DMS 273 treated with DMSO at 0.1 percent for 48 hours (cell line): Measurements from ENCODE around the gene HSD17B4.
"Not testable (repeated sequence)": the region's sequence is repeated elsewhere in the genome, so short reads cannot be mapped to it uniquely, and the experiment has no call there.

Source experiments
- DNase-seq: peaks from one replicate; lab custom pipeline; 2025; lab: John Stamatoyannopoulos, UW

HSD17B4 gene, protein sequence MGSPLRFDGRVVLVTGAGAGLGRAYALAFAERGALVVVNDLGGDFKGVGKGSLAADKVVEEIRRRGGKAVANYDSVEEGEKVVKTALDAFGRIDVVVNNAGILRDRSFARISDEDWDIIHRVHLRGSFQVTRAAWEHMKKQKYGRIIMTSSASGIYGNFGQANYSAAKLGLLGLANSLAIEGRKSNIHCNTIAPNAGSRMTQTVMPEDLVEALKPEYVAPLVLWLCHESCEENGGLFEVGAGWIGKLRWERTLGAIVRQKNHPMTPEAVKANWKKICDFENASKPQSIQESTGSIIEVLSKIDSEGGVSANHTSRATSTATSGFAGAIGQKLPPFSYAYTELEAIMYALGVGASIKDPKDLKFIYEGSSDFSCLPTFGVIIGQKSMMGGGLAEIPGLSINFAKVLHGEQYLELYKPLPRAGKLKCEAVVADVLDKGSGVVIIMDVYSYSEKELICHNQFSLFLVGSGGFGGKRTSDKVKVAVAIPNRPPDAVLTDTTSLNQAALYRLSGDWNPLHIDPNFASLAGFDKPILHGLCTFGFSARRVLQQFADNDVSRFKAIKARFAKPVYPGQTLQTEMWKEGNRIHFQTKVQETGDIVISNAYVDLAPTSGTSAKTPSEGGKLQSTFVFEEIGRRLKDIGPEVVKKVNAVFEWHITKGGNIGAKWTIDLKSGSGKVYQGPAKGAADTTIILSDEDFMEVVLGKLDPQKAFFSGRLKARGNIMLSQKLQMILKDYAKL

DNA sequence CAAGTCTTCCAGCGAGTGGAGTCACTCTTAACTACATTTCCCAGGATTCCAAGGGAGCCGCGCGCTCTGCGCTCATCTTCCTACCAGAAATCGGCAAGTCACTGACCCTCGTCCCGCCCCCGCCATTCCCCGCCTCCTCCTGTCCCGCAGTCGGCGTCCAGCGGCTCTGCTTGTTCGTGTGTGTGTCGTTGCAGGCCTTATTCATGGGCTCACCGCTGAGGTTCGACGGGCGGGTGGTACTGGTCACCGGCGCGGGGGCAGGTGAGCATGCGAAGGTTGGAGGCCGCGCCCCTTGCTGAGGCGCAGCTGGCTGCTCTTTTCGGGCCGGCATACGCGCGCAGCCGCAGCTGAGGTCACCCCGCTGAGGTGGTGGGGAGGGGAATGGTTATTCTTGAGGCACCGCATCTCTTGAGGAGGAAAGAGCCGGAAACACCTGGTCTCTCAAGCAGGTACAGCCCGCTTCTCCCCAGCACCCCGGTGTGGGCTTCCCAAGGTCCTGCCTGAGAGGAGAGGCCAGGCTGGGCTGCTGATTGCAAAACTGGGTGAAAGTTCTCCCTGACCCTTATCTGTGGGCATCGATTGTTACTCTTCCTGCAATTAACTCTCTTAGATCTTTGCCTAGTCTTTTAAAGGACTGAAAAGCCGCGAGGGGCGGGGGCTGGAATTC, at the start of gene HSD17B4:
Gene HSD17B4, plus strand, starts transcription at position 125 of the 667 bp plus-strand sequence. Its CDS starts 79 bp downstream, at position 204.
- peak; percentile 68 for DNase-seq

DNA sequence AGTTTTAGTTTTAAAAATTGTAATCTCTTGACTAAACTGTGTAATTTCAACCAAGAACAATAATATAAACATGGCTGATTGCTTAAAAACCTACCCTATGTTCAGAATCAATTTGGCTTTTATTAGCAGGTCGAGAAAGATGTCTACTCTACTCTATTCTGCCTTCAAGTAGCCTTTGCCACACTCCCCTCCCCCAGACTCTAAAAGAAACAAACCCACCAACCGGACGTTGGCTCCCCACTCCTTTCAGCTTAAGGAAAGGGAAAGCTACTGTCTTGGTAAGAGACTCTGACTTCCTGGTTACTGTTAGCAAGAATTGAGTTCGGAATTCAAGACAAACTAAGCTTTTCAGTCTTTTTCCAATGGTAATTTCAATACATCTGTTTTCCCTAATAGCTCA, 49.7 kb upstream of the HSD17B4 start:
- DNase-seq, result no peak

DNA sequence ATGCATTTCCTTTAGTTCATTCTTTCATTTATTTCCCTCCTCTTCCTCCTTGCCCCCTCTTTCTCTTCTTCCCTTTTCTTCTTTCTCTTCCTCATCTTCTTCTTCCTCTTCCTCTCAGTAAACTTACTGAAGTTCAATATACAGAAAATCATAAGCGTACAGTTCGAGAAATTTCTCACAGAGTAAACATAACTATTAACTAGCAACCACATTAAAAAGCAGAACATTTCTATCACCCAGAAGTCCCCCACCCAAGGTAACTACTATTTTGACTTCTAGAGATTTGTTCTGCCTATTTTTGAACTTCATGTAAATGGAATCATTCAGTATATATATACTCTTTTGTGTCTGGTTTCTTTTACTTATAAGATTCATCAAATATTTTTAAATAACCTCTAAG, 48.3 kb upstream of the HSD17B4 start:
- DNase-seq, result no peak

DNA sequence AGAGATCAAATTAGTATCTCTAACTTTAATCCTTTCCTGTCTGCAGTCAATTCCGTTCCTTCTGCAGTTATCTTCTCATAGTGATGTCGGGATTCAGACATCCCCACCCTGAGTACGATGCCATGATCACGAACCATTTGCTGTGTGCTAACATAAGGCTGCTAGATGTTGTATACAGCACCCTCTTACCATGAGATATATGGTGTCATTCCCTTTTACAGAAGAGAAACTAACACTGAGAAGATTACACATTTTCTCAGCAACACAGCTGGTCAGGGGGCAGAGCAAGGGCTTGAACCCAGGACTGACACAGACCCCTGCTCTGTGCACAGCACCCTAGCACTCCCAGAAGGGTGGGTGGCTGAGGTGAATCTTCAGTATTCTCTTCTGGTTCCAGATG, 46.9 kb upstream of the HSD17B4 start:
- DNase-seq, result no peak

DNA sequence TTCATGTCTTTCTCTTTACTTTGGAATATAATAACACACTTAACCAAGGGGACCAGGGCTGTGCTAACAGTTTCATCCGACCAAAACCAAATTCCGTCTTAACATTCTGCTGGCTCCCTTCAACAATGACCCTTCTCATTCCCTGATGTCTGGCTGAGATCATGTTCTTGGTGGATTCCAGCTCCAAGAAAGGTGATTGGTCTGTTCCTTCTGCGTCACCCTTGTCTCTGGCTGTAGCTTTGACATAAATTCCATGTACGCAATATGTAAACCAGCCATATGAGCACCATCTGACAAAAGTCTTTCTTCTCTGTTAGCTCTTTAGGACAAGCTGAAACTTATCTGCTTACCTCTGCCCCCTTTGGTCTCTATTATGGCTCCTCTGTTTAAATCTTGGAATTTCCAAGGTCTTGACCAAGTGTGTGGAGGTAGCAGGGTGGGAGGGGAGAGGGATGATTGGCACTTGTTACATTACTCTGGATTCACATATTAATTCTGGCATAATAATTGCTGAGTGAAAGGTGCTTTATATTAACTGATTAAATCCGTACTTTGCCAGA, 45.7 kb upstream of the HSD17B4 start:
- no peak for DNase-seq

DNA sequence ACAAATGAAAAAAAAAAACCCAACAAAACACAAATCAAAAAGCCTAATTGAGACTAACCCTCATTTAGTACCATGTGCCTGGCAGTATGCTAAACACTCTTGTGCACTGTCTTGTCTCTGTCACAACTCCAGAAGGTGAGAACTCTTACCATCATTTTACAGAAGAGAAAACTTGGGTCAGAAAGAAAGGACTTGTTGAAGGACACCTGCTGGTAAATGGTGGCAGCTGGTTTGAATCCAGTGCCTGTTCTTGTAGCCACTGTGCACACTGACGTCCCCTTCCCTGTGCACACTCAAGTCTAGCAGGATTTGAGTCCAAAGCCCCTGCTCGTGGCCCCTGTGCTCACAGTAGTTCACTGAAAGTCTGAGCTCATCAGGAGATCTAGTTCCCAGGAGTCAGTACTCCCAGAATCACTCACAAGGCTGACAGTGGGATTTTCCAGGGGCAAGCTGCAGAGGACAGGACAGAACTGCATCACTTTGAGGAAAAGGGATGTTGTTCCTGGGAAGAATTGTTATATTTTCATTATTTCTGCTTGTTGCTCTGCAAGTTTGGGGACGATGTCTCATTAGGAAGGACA, 43.0 kb upstream of the HSD17B4 start:
- DNase-seq, result no peak

DNA sequence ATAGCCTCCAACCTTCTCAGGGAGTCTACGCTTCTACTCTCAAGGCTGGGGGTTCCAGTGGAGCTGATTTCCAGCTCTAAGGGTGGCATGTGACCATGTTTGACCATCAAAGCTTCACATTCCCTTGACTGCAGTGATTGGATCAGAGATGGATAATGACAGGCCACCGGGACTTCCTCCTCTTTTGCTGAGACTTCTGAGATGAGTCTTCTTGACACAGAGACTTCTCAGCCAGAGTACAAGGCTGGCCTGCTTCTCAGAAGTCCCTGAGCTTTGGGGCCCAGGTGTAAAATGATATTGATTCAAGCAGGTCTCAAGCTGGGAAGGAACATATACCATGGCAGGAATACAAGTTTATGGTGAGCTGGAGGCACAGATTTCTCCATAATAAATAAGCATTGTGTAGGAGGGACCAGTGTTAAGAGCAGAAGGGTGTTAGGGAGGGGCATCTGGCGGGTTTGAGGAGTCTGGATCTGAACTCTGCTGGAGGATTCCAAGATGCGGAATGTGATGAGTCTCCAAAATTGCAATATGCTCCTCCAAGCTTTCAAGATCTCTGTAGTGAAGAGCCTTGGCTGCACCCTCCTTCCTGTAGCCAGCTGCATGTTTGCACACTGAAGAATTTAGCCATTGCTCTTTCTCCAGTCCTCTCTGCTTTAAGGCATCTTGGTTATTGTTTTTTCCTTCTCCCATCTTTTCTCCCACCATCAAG, 41.7 kb upstream of the HSD17B4 start:
- no peak for DNase-seq

DNA sequence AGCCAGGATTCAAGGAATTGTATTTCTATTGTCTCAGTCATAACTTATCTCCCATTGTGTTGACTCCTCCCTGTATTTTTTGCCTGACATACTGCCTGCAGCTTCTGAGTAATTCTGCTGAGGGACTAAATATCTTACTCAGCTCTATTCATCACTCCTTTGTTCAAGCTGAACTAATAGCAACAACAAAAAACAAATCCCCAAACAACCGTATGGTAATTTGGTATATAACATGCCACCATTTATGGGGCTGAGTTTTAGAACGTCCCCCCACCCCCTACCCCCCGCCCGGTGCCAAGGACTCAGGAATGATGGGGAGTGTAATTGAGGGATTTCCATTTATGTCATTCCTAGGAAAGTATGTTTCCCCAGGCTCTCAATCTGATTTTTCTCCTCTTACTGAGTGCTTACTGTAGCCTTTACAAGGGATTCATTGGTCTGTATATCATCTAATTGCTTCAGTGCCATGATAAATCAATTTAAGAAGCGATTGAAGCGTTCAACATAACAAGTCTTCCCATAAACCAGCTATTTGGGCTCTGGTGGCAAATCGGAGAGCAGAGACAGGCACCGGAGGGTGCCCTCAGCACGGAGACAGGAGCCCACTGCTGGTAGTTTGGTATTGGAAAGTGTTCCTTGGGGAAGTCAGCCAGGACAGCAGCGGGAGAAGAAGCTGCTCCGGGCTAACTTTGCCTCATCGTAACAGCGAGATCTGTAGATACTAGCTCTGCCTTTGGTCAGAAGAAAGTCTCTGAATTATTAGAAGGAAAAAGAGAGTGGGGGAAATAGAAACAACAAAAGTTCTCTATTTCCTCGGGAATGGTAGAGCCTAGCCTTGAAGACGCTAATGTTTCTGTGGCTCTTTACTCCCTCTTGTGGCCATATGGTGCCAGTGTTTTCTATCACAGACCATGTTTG, 40.7 kb upstream of the HSD17B4 start:
- DNase-seq, result peak; percentile 71

DNA sequence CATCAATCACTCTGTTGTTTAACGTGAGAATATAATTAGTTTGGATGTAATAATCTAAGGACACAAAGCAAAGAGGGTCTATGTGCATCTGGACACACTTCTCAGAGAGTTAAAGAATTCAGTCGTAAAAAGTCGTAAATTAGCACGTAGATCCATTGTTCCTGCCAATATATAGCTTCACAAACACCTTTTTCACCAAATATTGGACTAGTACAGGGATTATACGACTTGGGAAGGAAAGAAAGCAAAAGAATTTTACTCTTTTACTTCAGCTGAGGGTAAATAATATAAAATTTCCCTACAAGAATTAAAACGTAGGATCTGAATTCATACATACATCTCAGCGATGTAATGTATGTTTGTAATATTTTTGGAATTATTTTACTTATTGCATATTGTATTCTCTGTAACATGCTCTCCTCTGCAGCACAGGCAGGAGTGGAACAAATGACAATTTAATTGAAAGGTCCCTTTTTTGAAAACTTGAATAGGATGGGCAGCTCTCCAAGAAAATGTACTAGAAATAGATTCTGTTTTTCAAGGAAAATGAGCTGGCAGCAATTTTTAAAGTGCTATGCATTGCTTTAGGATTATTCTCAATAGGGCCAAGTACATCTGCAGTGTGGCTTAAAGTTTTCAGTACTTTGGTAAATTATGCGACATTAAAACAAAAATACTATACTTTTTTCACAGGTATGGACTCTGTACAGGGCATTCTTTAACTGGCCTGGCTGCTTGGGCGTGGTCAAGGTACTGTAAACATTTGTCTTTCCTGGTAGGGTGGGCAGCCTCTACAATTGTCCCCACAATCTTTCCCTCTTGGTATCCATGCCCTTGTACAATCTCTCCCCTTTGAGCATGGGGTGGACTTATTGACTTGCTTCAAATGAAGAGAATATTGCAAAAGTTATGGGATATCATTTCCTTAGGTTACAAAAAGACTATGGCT, 39.7 kb upstream of the HSD17B4 start:
- no peak for DNase-seq

DNA sequence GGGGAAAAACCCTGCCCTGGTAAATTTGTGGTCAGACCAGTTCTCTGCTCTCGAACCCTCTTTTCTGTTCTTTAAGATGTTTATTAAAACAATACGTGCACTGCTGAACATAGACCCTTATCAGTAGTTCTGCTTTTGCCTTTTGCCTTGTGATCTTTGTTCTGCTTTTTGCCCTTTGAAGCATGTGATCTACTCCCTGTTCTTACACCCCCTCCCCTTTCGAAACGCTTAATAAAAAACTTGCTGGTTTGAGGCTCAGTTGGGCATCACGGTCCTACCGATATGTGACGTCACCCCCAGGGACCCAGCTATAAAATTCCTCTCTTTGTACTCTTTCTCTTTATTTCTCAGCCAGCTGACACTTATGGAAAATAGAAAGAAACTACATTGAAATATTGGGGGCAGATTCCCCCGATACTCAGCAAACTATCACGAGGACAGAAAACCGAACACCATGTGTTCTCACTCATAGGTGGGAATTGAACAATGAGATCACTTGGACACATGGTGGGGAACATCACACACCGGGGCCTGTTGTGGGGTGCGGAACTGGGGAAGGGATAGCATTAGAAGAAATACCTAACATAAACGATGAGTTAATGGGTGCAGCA, 38.1 kb upstream of the HSD17B4 start:
- not testable (repeated sequence) for DNase-seq

DNA sequence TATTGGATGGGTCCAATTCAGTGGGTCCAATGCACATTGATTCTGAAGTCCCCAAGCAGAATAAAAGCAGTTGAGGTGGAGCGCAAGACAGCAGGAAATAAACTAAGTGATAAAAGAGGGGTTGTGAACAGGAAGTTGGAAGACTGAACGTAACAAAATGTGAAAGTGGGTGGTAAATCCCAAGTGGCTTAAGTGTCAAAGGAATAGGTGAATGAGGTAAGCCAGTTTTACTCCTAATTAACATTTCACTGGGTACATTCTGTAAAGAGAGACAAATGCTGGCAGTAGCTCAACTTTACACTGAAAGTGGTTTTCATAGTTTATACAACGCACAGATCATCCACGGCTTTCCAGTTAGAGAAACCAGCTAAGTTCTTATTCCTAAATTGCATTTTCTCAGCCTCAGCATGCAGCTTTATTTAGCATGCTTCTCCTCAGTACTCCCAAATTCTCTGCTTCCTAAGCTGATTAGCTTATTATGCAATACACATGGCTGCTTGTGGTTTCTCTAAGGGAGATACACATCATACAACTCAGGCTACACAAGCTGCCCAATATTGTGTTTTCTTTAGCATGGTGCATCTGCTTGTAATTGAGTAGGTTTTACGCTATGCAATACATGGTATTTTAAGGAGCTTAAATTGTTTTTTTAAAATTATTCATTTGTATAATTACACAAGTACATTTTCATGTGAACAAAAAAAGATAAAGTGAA, 34.2 kb upstream of the HSD17B4 start:
- DNase-seq, result no peak

DNA sequence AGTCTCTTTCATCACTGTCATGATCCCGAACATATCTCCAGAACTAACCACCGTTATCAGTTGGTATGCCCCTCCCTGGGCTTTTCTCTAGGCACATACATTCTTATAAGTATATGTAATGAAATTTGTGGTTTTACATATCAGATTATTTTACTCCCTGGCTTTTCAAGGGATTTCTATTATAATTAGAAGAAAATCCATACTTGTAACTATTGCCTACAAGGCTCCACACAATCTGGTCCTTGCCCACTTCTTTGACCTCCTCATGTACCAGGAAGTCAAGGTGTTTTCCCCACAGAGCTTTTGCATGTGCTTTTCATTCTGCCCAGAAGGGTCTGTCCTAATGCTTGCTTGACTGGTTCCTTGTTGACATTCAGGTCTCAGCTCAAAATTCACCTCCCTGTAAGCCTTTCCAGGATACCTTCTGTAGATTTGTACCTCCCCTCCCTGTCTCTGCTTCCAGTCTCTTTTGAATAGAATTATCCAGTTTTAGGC, 33.6 kb upstream of the HSD17B4 start:
- no peak for DNase-seq

DNA sequence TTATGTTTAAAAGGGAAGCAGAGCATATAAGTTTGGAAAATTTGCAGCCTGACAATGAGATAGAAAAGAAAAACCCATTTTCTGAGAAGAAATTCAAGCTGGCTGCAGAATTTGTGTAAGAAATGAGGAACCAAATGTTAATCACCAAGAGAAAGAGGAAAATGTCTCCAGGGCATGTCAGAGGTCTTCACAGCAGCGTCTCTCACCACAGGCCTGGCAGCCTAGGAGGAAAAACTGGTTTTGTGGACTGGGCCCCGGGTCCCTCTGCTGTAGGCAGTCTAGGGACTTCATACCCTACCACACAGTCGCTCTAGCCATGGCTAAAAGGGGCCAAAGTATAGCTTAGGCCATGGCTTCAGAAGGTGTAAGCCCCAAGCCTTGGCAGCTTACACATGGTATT, 32.1 kb upstream of the HSD17B4 start:
- no peak for DNase-seq

DNA sequence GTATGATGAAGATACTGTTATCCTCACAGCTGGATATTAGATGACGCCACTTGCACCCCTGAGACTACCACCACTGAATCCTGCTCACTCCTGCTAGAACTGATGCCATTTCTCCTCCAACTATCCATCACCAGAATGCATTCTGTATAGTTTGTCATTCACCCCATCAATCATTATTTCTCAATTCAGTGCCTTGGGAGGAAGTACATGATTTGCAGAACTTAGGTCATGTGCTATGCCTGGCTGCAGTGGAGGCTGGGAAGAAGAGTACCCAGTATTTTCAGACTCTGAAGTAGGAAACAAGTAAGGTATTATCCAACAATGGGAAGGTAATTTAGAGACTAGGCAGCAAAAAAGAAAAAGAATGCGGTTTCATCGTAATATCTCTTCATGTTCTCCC, 26.2 kb upstream of the HSD17B4 start:
- no peak for DNase-seq

DNA sequence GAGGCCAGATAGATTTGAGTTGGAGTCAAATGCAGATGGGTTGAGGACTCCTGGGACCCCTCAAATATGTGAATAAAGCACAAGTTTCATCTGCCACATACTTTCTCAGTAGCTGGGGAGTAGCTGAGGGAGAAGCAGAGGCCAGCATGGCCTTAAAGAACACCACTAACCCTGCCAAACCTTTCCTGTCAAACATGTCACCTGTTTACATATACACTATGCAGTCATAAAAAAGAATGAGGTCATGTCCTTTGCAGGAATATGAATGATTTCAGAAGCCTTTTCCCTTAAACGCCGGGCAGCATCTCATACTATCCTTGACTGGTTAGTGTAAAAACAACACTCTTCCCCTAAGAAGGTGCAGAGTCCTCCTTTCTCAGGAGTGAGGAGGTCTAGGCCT, 25.2 kb upstream of the HSD17B4 start:
- DNase-seq, result no peak

DNA sequence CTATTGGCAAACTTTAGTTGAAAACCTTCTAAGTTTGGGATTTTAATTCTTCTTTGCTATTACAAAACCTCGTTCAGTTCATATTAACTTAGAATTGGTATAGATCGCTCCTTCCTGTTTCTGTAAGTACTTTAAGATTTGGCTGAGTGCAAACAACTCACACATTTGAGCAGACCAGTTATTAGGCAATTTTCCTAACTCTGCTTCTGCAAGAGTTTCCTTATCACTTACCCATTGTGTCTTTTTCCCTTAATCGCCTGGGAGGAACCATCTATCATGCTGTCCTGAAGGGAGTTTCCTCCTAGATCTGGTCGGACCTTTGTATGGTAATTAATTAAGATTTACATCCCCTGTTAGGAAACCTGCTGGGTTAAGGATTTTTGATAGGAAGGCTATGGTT, 24.7 kb upstream of the HSD17B4 start:
- DNase-seq, result not testable (repeated sequence)

DNA sequence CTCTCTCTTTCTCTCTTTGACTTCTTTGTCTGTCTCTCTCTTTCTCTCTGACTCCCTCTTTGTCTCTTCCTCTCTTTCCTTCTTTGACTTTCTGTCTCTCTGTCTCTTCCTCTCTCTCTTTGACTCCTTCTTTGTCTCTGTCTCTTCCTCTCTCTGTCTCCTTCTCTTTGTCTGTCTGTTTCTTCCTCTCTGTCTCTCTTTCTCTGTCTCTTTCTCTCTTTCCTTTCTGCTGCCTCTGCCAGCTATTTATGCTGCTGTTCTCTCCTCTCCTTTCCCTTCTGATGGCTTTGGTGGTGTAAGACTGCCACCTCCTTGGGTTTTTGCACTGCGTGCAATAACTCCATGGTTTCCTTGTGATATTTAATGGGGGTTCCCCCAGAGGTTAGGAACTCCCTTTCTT, 24.1 kb upstream of the HSD17B4 start:
- DNase-seq, result not testable (repeated sequence)

DNA sequence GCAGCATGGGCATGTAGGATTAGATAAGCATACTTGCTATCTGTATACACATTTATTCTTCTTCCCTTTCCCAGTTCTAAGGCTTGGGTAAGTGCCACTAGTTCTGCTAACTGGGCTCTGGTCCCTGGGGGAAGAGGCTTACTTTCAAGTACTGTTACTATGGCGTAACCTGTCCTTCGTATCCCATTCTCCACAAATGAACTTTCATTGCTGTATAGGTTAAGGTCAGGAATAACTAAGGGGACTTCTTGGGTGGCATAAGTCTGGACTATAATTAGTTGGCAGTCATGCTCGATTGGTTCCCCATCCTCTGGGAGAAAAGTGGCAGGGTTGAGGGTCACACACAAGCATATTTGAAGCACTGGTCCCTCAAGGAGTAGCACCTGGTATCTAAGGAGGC, 23.7 kb upstream of the HSD17B4 start:
- DNase-seq, result not testable (repeated sequence)
